Stimulated activated CD8-positive, alpha-beta memory T cell treated with anti-CD3 and anti-CD28 coated beads, Interleukin-7, amount 100 ng/mL, for 1 hour (primary cell): ENCODE data around the gene RTP3.
"Not testable (repeated sequence)": the region's sequence is repeated elsewhere in the genome, so short reads cannot be mapped to it uniquely, and the experiment has no call there.

Source experiments
- DNase-seq, 2 donors: peaks; one replicate each; pipeline ENCODE4 v3.0.0-alpha.2; 2020; ENCODE audit warnings: low read depth in 2 of 2

RTP3 gene

DNA sequence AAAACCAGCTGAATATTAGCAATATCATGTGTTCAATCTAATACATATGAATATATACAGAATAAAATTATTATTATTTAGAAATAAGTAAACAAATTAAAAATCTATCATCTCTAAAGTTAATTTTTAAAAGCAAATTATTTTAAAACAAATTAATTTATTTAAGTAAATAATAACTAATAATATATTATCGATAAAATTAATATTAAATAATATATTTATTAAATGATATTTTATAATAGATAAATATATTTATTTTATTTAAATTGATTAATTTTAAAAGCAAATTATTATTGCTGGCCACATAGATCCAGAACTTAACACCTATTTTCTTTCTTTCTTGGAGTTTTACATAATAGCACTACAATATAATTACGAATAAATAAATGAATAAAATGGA, 22.2 kb downstream of the RTP3 start:
- DNase-seq = no peak

GRCh38 chr3:46520531-46520930, 22.8 kb downstream of the RTP3 start:
- DNase-seq = no peak

DNA sequence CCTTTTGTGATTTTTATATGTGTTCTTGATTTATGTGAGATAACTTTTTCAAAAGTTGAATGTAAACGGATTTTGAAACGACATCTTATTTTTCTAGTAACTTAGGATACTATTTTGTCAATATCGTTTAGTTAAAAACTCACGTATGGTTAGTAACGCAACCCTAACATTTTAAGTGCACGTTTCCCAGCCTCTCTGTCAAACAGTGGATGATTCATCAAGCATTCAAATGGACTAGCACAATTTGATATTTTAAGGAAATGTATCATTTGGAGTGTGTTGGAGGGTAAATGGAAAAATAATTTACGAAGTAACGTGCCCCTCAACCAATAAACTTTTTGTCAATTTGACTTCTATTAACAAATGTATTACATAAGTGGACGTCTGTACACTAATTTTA, 23.3 kb downstream of the RTP3 start:
- no peak for DNase-seq

GRCh38 chr3:46522201-46522600, 24.4 kb downstream of the RTP3 start:
- DNase-seq = not testable (repeated sequence)

DNA sequence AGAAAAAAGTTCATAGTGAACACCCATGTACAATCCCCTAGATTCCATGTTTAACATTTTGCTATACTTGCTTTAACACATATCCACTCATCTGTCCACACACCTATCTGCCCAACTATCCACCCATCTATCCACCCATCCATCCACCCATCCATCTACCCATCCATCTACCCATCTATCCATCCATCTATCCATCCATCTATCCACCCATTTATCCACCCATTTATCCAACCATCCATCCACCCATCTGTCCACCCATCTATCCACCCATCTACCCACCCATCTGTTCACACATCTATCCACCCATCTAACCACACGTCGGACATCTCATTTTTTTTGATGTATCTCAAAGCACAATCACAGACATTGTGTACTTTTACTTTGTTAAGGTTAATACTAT, 25.8 kb downstream of the RTP3 start:
- DNase-seq = no peak

GRCh38 chr3:46524008-46524407, 26.2 kb downstream of the RTP3 start:
- DNase-seq = no peak

DNA sequence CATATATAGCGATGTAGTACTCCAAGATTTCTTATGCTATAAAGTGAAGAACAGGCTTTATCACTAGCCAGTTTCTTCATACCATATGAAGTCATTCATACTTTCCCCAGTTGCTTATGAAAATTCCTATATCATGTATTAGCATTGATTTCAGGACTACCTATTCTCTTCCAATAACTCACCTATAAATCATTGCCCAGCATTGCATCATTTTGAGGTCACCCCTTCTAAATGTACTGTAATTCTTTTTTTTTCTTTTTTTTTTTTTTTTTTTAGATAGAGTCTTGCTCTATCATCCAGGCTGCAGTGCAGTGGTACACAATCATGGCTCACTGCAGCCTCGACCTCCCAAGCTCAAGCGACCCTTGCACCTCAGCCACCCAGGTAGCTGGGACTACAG, 27.1 kb downstream of the RTP3 start:
- DNase-seq = no peak

GRCh38 chr3:46527239-46527638, 29.5 kb downstream of the RTP3 start:
- DNase-seq = no peak

DNA sequence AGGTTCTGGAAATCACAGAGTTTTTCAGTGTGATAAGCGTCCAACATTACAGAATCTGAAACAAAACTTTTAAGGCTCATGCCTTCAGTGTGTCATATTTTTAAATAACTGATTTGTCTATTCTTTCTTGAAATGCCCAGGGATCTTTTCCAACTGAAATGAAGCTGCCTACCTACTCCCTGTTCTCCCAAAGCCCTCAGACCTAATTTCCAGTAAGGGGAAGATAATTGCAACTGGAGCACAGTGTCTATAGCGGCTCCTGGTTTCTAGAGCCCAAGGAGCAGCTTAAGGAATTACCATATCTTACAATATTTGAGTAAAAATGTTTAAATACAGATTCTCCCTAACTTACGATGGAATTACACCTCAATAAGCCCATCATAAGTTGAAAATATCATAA, 35.3 kb downstream of the RTP3 start:
- DNase-seq = no peak

DNA sequence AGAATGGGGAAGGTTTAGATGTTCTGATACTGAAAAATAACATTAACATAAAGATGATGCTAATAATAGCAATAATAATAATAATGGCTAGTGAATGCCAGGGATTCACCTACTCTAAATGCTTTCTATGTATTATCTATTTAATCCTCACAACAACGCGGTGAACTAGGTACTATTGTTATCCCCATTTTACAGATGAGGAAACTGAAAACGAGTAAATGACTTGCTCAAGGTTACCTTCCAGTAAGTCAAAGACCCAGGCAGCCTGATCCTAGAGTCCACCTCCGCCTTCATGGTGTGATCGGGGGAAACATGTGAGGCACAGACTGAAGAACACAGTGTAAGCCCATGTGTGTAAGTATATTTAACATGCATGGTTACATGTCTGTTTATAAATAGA, 38.0 kb downstream of the RTP3 start:
- no peak for DNase-seq

DNA sequence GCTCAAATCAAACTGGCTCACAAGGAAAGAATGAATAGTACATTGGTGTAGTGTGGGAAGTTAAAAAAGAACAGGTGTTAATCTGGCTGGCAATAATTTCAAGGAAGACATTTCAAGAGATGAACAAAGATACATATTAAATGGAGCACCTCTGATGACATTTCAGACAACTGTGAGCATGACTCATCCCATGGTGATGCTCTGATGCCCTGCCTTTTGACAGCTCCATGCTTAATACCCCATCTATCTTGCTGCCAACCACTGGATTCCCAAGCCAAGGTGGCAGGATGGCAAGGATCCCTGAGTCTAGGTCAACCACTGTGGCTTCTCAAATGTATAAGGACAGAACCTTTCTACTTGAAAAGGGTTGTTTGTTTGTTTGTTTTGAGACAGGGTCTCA, 39.0 kb downstream of the RTP3 start:
- no peak for DNase-seq

GRCh38 chr3:46537316-46537715, 39.5 kb downstream of the RTP3 start:
- no peak for DNase-seq

- no peak for DNase-seq
Observed at GRCh38 chr3:46537779-46538178, 40.0 kb downstream of the RTP3 start.

DNA sequence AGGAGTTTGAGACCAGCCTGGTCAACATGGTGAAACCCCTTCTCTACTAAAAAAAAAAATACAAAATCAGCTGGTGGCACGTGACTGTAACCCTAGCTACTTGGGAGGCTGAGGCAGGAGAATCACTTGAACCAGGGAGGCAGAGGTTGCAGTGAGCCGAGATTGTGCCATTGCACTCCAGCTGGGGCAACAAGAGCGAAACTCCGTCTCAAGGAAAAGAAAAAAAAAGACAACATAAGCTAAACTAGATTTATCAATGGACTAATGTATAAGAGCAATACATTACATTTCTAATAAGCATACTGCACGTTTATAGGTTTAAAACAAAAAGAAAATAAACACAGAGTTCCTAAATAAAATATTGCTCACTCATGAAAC, 40.6 kb downstream of the RTP3 start:
- not testable (repeated sequence) for DNase-seq

DNA sequence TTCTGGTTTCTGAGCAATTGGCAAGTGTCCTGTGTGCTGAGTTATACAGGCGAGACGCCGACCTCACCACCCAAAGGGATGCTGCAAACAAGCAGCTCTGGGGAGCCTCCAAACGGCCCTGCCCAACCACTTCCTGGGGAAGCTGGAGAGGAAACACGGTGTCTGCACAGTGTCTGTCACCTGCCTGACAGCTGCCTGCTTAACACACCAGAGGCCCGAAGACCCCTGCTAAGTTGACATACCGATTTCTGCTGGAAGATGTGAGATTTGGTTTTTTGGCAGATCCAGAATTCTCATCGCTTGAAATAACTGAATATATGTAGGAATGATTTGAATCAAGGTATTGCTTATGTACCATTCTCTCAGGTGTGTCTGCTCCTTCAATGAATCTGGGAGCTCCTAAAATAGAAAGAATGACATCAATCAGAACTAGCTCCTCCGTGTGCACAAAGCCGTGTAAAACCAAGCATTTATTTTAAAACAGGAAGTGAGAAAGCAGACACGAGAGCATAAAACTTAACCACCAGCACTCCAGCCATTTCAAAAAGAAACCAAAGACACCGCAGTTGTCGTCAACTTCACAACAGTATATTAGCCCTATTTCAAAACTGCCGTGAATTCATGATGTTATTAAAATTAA, 41.1 kb downstream of the RTP3 start:
- DNase-seq = peak; percentile 55 to 63

GRCh38 chr3:46539443-46540005, 41.7 kb downstream of the RTP3 start:
- DNase-seq = no peak

DNA sequence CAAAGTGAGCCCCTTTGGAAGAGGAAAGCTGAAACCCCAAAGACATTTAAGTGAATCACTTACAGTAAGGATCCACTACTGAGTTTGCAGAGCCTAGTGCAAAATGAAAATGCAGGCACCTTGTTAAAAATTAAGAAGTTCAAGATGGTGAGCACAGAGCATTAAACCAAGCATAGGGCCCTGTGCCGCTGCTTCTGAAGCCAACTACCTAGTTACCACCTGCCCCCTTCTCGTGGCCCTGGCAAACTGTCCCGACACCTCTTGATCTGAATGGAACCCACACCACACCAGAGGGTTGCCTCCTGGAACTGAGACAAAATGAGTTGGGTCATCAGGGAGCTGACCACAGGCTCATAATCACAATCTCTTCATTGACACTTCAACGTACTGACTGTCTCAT, 42.8 kb downstream of the RTP3 start:
- DNase-seq = no peak

GRCh38 chr3:46541835-46542234, 44.1 kb downstream of the RTP3 start:
- no peak for DNase-seq

DNA sequence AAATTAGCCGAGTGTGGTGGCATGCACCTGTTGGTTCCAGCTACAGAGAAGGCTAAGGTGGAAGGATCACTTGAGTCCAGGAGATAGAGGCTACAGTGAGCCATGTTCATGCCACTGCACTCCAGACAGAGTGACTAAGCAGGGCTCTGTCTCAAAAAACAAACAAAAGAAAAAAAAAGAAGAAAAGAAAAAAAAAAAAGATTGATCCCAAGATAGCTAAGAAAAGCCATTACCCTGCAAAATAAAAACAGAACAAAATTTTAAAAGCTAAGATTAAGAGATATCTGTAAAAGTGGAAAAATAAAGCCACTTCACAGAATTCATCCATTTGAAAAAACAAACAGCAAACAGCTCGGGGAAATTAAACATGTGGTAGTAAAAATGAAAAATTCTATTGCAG, 44.6 kb downstream of the RTP3 start:
- DNase-seq = no peak

- DNase-seq = no peak
Observed at GRCh38 chr3:46542801-46543201, 45.0 kb downstream of the RTP3 start.

DNA sequence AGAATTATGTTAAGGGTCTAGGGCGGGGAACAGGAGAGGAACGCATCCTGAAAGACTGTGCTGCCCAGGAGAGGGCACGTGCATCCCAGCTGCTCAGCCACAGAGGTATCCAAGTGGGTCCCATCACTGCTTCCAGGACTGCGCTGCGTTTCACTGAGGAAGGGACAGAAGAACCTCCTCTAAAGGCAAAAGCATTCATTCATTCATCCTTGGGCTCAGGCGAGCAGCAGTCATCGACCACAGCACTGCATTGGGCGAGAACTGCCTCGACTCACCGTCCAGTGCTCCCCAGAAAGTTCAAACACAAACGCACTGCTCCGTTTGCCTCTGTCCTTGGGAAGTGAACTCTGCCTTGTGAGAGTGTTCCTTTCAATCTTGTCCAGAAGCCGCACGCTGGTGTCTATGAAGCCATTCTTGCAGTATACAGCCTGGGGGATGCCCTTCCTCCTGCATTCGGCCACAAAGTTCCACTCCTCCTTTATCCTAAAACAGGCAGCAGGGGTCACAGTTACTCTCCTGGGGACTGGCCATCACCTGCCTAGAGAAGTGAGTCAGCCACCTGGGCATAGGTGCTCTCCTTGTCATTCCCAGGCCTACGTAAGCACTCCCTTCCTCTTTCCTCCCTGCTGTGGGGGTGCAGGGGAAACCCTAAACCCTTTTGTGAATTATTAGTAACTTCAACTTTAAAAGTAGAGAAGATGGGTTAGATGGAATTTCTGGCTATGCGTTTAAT, 47.2 kb downstream of the RTP3 start:
- DNase-seq = no peak

DNA sequence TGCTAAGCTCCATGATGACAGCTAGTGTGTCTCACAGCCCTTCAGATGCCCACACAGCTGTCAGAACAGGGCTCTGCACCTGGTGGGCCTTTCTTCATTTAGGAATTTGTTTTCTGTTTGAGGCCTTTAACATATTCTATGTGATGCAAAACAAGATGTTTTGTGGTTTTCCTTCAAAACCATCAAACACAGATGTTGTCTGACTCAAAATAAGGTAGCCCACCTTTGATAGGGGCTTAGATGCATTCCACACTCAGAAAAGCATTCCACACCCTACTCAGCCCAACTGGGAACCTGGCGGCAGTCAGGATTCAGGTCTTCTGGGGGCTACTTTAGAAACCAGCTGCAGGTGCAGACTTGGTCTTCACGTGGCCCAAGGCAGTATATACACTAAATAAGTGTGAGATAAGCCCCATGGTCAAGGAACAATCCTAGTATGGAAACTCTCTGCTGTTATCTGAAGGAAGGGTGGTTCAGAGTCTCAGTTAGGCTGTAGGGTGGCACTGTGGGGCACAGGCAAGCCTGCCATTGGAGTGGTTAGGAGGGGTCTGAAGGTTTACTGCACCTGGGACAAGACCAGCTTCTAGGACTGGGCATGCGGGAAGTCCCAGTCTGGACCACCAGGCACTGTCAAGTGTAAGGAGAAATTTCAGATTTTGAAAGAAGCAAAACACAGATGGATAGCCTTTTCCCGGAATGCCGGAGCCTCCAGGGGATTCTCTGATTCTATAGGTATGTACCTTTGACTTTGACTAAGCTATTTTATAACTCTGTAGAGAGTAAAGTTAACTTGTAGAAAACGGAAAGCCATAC, 48.2 kb downstream of the RTP3 start:
- DNase-seq = no peak
